ENCODE measurements around the gene SLC25A1. TPM values are rescaled to one million over a fixed set of nuclear protein-coding genes. Genes with fewer than 3 reads are reported as not detected.

Gene SLC25A1
- polyA plus RNA-seq, 2 of the 4 experiments (the other 2 are of a cell fraction): 11.4 to 60.1 TPM

- DNase-seq (ENCODE audit: low read depth in 1 of 2, low spot score in 1 of 2) (no peak), ATAC-seq (no peak), FAIRE-seq (no peak)
- H3K4me3 ChIP-seq: no peak overlapping the region
- TF ChIP-seq EP300 (IDR thresholded peaks at IDR 0.05) (no peak), RCOR1 (IDR thresholded peaks at IDR 0.05; ENCODE audit: low read depth, low read length) (no peak), TP53 (CRISPR knock-in tag; IDR thresholded peaks at IDR 0.05) (no peak), BCL3 (IDR thresholded peaks at IDR 0.05) (no peak), TFCP2L1 (CRISPR knock-in tag; IDR thresholded peaks at IDR 0.05) (no peak), MYC (IDR thresholded peaks at IDR 0.05; ENCODE audit: borderline replicate concordance, low read length) (no peak), E2F6 (IDR thresholded peaks at IDR 0.05; ENCODE audit: borderline replicate concordance, low read depth) (no peak), ZNF302 (CRISPR knock-in tag; IDR thresholded peaks at IDR 0.05) (no peak), FOSL2 (IDR thresholded peaks at IDR 0.05) (no peak), FOSL2 (CRISPR knock-in tag; IDR thresholded peaks at IDR 0.05) (no peak), ATOH8 (CRISPR knock-in tag; IDR thresholded peaks at IDR 0.05; ENCODE audit: low read depth) (no peak), EHF (CRISPR knock-in tag; IDR thresholded peaks at IDR 0.05) (no peak)
- H3K4me1 ChIP-seq: no peaks in the 10 kb centered on the region
- WGBS (ENCODE audit: missing lambda C conversion rate): 100% methylated on average over 5 of the region's 7 CpGs
- H3K9me3 ChIP-seq: no peaks in the 10 kb centered on the region
- H3K4me2 ChIP-seq: no peak overlapping the region
- POLR2A ChIA-PET: no interaction called here
- no peak overlapping the region for H3K27ac ChIP-seq
- CTCF ChIA-PET: no interaction called here
These were observed 46.4 kb upstream of the SLC25A1 start for GRCh38 chr22:19224985-19225384.

- no peak for FAIRE-seq
- TF ChIP-seq POLR2A (IDR thresholded peaks at IDR 0.05; ENCODE audit: low read length) (no peak), NFE2L2 (conservative IDR thresholded peaks at IDR 0.05; ENCODE audit: low read length) (no peak), CTCF (IDR thresholded peaks at IDR 0.05) (no peak), HOXB13 (CRISPR knock-in tag; IDR thresholded peaks at IDR 0.05; ENCODE audit: low read depth) (no peak), FOSL2 (IDR thresholded peaks at IDR 0.05) (no peak), FOSL2 (CRISPR knock-in tag; IDR thresholded peaks at IDR 0.05) (no peak), BHLHE40 (IDR thresholded peaks at IDR 0.05; ENCODE audit: low read depth, low read length) (no peak), CBX8 (IDR thresholded peaks at IDR 0.05) (no peak), TFCP2L1 (CRISPR knock-in tag; IDR thresholded peaks at IDR 0.05) (no peak), NR3C1 (IDR thresholded peaks at IDR 0.05) (no peak)
- ChIA-PET CTCF (no interaction called here), POLR2A (no interaction called here)
- ATAC-seq: no peak
- 63% methylated on average over 5 of the region's 5 CpGs for WGBS (ENCODE audit: missing lambda C conversion rate)
- DNase-seq (ENCODE audit: low read depth in 1 of 2, low spot score in 1 of 2): no peak
- no peak overlapping the region for H3K27ac ChIP-seq
- no peaks in the 10 kb centered on the region for H3K4me1 ChIP-seq
- no peaks in the 10 kb centered on the region for H3K9me3 ChIP-seq
- H3K4me3 ChIP-seq: no peak overlapping the region
- H3K4me2 ChIP-seq: no peak overlapping the region
These were observed 46.0 kb upstream of the SLC25A1 start for GRCh38 chr22:19224557-19224956.

- H3K4me3 ChIP-seq: no peak overlapping the region
- TF ChIP-seq ZC3H11A (IDR thresholded peaks at IDR 0.05) (no peak), HOXB5 (CRISPR knock-in tag; IDR thresholded peaks at IDR 0.05) (no peak), HMGXB4 (CRISPR knock-in tag; IDR thresholded peaks at IDR 0.05; ENCODE audit: borderline replicate concordance) (no peak), FOSL2 (IDR thresholded peaks at IDR 0.05) (no peak), FOSL2 (CRISPR knock-in tag; IDR thresholded peaks at IDR 0.05) (no peak)
- FAIRE-seq (no peak), DNase-seq (ENCODE audit: low read depth in 1 of 2, low spot score in 1 of 2) (no peak), ATAC-seq (no peak)
- H3K27ac ChIP-seq: no peak overlapping the region
- WGBS (ENCODE audit: missing lambda C conversion rate): 84% methylated on average over 6 of the region's 6 CpGs
- no peak overlapping the region for H3K4me2 ChIP-seq
- ChIA-PET CTCF (interaction anchor here (0.8 kb wide), 1 partner anchor 406 kb away, joined by 3 read pairs; no protein-coding TSS in a partner anchor), POLR2A (no interaction called here)
- H3K9me3 ChIP-seq: no peaks in the 10 kb centered on the region
- no peaks in the 10 kb centered on the region for H3K4me1 ChIP-seq
These were observed 45.1 kb upstream of the SLC25A1 start for GRCh38 chr22:19223617-19224016.

Measured in A549 (cell line).